Esophagus (tissue), 2 donors: ENCODE measurements around the gene GBGT1. TPM values are rescaled to one million over a fixed set of nuclear protein-coding genes. Genes with fewer than 3 reads are reported as not detected.

Experiments used
- H3K27ac ChIP-seq, 2 donors: one replicate each; pipeline ENCODE4 v1.5.1; 2013; ENCODE audit warnings: low read depth in 2 of 2, mild to moderate bottlenecking in 2 of 2, inconsistent platforms in 1 of 2, low read length in 1 of 2, moderate library complexity in 1 of 2
- H3K27me3 ChIP-seq, 2 donors: one replicate each; pipeline ENCODE4 v1.6.1; 2013; ENCODE audit warnings: low read length in 2 of 2, control low read depth in 1 of 2, mild to moderate bottlenecking in 1 of 2; ENCODE audit not compliant: insufficient read depth in 2 of 2, control insufficient read depth in 1 of 2
- H3K36me3 ChIP-seq, 2 donors: one replicate each; pipeline ENCODE4 v1.6.1; 2013; ENCODE audit warnings: low read length in 1 of 2; ENCODE audit not compliant: control insufficient read depth in 2 of 2, insufficient read depth in 2 of 2
- H3K4me1 ChIP-seq, 2 donors: one replicate each; pipeline ENCODE4 v1.6.1; 2013; ENCODE audit warnings: low read length in 1 of 2; ENCODE audit not compliant: control insufficient read depth in 2 of 2, insufficient read depth in 2 of 2
- H3K4me3 ChIP-seq, 2 donors: one replicate each; pipeline ENCODE4 v1.5.1; 2013; ENCODE audit warnings: low read length in 2 of 2, mild to moderate bottlenecking in 2 of 2, low read depth in 1 of 2, moderate library complexity in 1 of 2
- H3K9me3 ChIP-seq, 2 donors: one replicate each; pipeline ENCODE4 v1.6.1; 2013; ENCODE audit warnings: mild to moderate bottlenecking in 2 of 2, low read depth in 1 of 2, low read length in 1 of 2, moderate library complexity in 1 of 2; ENCODE audit not compliant: control insufficient read depth in 2 of 2, insufficient read depth in 1 of 2
- WGBS, 2 donors: extraction: QIAGEN DNeasy Blood & Tissue Kit; methylation state at CpG; one replicate each; pipeline ENCODE4 v1.1.7; 2013; 5-methylcytosine and 5-hydroxymethylcytosine counted together
- polyA plus RNA-seq, 2 donors: library from polyadenylated mRNA; stranded (reverse); fragments of 200-250 nt; gene quantifications; one replicate each; pipeline ENCODE4 v1.2.3, GENCODE V29; 2013
- donor health status: healthy with polysubstance abuse.
- donor health status: Bipolar disorder and iron deficiency.

The GBGT1 gene
- polyA plus RNA-seq, 2 donors = 2.1 to 3.7 TPM

- 62 to 68% methylated on average over 3 of the region's 3 CpGs for WGBS, 2 donors
- no peaks in the 10 kb centered on the region for H3K27me3 ChIP-seq
- H3K36me3 ChIP-seq = no peaks in the 10 kb centered on the region
- H3K27ac ChIP-seq = peak overlapping the region; percentile 94
- peaks cover 30 to 68% of the 10 kb centered on the region in 2 donors for H3K4me1 ChIP-seq
- H3K4me3 ChIP-seq = peak overlapping the region in 1 of 2 donors; percentile 76
- no peaks in the 10 kb centered on the region for H3K9me3 ChIP-seq
These were observed 45.1 kb downstream of the GBGT1 start for GRCh38 chr9:133118568-133118967.

- Histone ChIP-seq H3K4me1 (peaks cover 32 to 71% of the 10 kb centered on the region in 2 donors), H3K27ac (peak overlapping the region; percentile 51 to 78), H3K27me3 (no peaks in the 10 kb centered on the region), H3K9me3 (no peaks in the 10 kb centered on the region), H3K36me3 (peaks cover 0 to under 1% of the 10 kb centered on the region in 2 donors), H3K4me3 (no peak overlapping the region)
- 66 to 78% methylated on average over 3 of the region's 3 CpGs for WGBS, 2 donors
These were observed 45.6 kb downstream of the GBGT1 start for GRCh38 chr9:133118179-133118520.

- peaks cover 0 to 5% of the 10 kb centered on the region in 2 donors for H3K36me3 ChIP-seq
- 47 to 58% methylated on average over 18 of the region's 18 CpGs for WGBS, 2 donors
- no peaks in the 10 kb centered on the region for H3K27me3 ChIP-seq
- peak overlapping the region; percentile 51 to 78 for H3K27ac ChIP-seq
- no peak overlapping the region for H3K4me3 ChIP-seq
- H3K9me3 ChIP-seq = no peaks in the 10 kb centered on the region
- H3K4me1 ChIP-seq = peaks cover 36 to 74% of the 10 kb centered on the region in 2 donors
These were observed 46.2 kb downstream of the GBGT1 start for GRCh38 chr9:133117271-133118178.

GRCh38 chr9:133116346-133117231 is 47.1 kb downstream of the GBGT1 start:
- Histone ChIP-seq H3K36me3 (peaks cover 0 to 14% of the 10 kb centered on the region in 2 donors), H3K4me3 (no peak overlapping the region), H3K27me3 (no peaks in the 10 kb centered on the region), H3K9me3 (no peaks in the 10 kb centered on the region), H3K27ac (peak overlapping the region; percentile 37 to 78), H3K4me1 (peaks cover 36 to 79% of the 10 kb centered on the region in 2 donors)
- 56 to 62% methylated on average over 20 of the region's 20 CpGs for WGBS, 2 donors

- peak overlapping the region; percentile 11 to 73 for H3K27ac ChIP-seq
These were observed 47.9 kb downstream of the GBGT1 start for GRCh38 chr9:133115604-133116345.

GRCh38 chr9:133114886-133115603 is 48.7 kb downstream of the GBGT1 start:
- Histone ChIP-seq H3K27me3 (no peaks in the 10 kb centered on the region), H3K9me3 (no peaks in the 10 kb centered on the region), H3K4me3 (no peak overlapping the region), H3K4me1 (peaks cover 36 to 77% of the 10 kb centered on the region in 2 donors), H3K36me3 (peaks cover 4 to 24% of the 10 kb centered on the region in 2 donors), H3K27ac (peak overlapping the region; percentile 38 to 79)
- WGBS, 2 donors = 75 to 76% methylated on average over 19 of the region's 19 CpGs

More at GRCh38 chr9:133115604-133116345, 47.9 kb downstream of the GBGT1 start:
- H3K9me3 ChIP-seq = no peaks in the 10 kb centered on the region
- no peak overlapping the region for H3K4me3 ChIP-seq
- H3K27me3 ChIP-seq = no peaks in the 10 kb centered on the region
- peaks cover 0 to 20% of the 10 kb centered on the region in 2 donors for H3K36me3 ChIP-seq
- H3K4me1 ChIP-seq = peaks cover 36 to 77% of the 10 kb centered on the region in 2 donors
- 61 to 63% methylated on average over 32 of the region's 32 CpGs for WGBS, 2 donors

GRCh38 chr9:133113949-133114885 is 49.5 kb downstream of the GBGT1 start:
- H3K27me3 ChIP-seq = no peaks in the 10 kb centered on the region
- peak overlapping the region; percentile 62 to 79 for H3K27ac ChIP-seq
- H3K36me3 ChIP-seq = peaks cover 9 to 27% of the 10 kb centered on the region in 2 donors
- H3K9me3 ChIP-seq = no peaks in the 10 kb centered on the region
- H3K4me1 ChIP-seq = peaks cover 34 to 69% of the 10 kb centered on the region in 2 donors
- 31 to 44% methylated on average over 20 of the region's 20 CpGs for WGBS, 2 donors
- H3K4me3 ChIP-seq = no peak overlapping the region
